NB4 (cell line): Measurements from ENCODE around the gene GADD45G.

Source experiments
- CTCF ChIP-seq: IDR thresholded peaks from one replicate; pipeline ENCODE4 v1.5.1; 2012; ENCODE audit warnings: low read depth, low read length
- POLR2A ChIP-seq: IDR thresholded peaks from 2 replicates; pipeline ENCODE4 v1.6.1; 2011; ENCODE audit warnings: mild to moderate bottlenecking; ENCODE audit not compliant: insufficient read length; ENCODE audit errors: extremely low read depth

GRCh38 chr9:89633920-89634319 lies 29.1 kb downstream of the GADD45G start:
- TF ChIP-seq POLR2A (no peak), CTCF (no peak)
